ENCODE data around the gene EIF4G3. TPM values are rescaled to one million over a fixed set of nuclear protein-coding genes. Genes with fewer than 3 reads are reported as not detected.

Gene EIF4G3
- polyA plus RNA-seq, 4 donors, result 10.8 to 32.1 (median 20.1) TPM

- Histone ChIP-seq H3K4me1 (ENCODE audit: control insufficient read depth in 3 of 3, insufficient read depth in 2 of 3, low read depth in 1 of 3, low read length in 2 of 3) (no peaks in the 10 kb centered on the region), H3K27me3 (ENCODE audit: control insufficient read depth in 3 of 3, insufficient read depth in 3 of 3, low read length in 3 of 3) (no peaks in the 10 kb centered on the region), H3K36me3 (ENCODE audit: control insufficient read depth in 3 of 3, insufficient read depth in 2 of 3, low read depth in 1 of 3, low read length in 3 of 3) (peaks cover 3 to 54% (median 3%) of the 10 kb centered on the region in 3 donors), H3K4me3 (ENCODE audit: low read depth in 1 of 3, low read length in 3 of 3) (no peak overlapping the region), H3K9me3 (ENCODE audit: control insufficient read depth in 2 of 2, insufficient read depth in 1 of 2, low read depth in 1 of 2, low read length in 1 of 2) (no peaks in the 10 kb centered on the region), H3K27ac (ENCODE audit: low read depth in 1 of 3, low read length in 2 of 3) (no peak overlapping the region)
- FAIRE-seq (no peak), DNase-seq (no peak)
- 77 to 100% (median 90%) methylated on average over 1 of the region's 1 CpG for WGBS, 3 donors
These were observed 11.1 kb downstream of the EIF4G3 start for GRCh38 chr1:21165646-21166045.

- 87 to 97% (median 91%) methylated on average over 2 of the region's 2 CpGs for WGBS, 3 donors
- Histone ChIP-seq H3K27ac (ENCODE audit: low read depth in 1 of 3, low read length in 2 of 3) (no peak overlapping the region), H3K4me3 (ENCODE audit: low read depth in 1 of 3, low read length in 3 of 3) (no peak overlapping the region), H3K27me3 (ENCODE audit: control insufficient read depth in 3 of 3, insufficient read depth in 3 of 3, low read length in 3 of 3) (no peaks in the 10 kb centered on the region), H3K4me1 (ENCODE audit: control insufficient read depth in 3 of 3, insufficient read depth in 2 of 3, low read depth in 1 of 3, low read length in 2 of 3) (no peaks in the 10 kb centered on the region), H3K9me3 (ENCODE audit: control insufficient read depth in 2 of 2, insufficient read depth in 1 of 2, low read depth in 1 of 2, low read length in 1 of 2) (no peaks in the 10 kb centered on the region), H3K36me3 (ENCODE audit: control insufficient read depth in 3 of 3, insufficient read depth in 2 of 3, low read depth in 1 of 3, low read length in 3 of 3) (peaks cover 3 to 50% (median 3%) of the 10 kb centered on the region in 3 donors)
- DNase-seq, result no peak
- FAIRE-seq, result no peak
These were observed 11.6 kb downstream of the EIF4G3 start for GRCh38 chr1:21165076-21165475.

DNA sequence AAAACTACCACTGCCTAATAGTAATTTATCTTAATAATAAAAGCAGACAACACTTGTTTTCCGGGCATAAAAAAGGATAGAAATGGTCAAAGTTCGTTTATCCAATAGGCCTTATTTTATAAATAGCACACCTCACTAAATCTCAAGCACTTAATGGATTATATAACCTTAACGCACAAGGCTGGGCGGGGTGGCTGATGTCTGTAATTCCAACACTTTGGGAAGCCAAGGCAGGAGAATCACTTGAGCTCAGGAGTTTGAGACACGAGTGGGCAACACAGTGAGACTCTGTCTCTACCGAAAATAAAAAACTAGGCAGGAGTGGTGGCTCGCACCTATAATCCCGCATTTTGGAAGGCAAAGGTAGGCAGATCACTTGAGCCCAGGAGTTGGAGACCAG lies 12.4 kb downstream of the EIF4G3 start:
- Histone ChIP-seq H3K9me3 (ENCODE audit: control insufficient read depth in 2 of 2, insufficient read depth in 1 of 2, low read depth in 1 of 2, low read length in 1 of 2) (no peaks in the 10 kb centered on the region), H3K27ac (ENCODE audit: low read depth in 1 of 3, low read length in 2 of 3) (no peak overlapping the region), H3K4me3 (ENCODE audit: low read depth in 1 of 3, low read length in 3 of 3) (no peak overlapping the region), H3K27me3 (ENCODE audit: control insufficient read depth in 3 of 3, insufficient read depth in 3 of 3, low read length in 3 of 3) (no peaks in the 10 kb centered on the region), H3K36me3 (ENCODE audit: control insufficient read depth in 3 of 3, insufficient read depth in 2 of 3, low read depth in 1 of 3, low read length in 3 of 3) (peaks cover 3 to 54% (median 3%) of the 10 kb centered on the region in 3 donors), H3K4me1 (ENCODE audit: control insufficient read depth in 3 of 3, insufficient read depth in 2 of 3, low read depth in 1 of 3, low read length in 2 of 3) (no peaks in the 10 kb centered on the region)
- FAIRE-seq (no peak), DNase-seq (no peak)
- 73 to 81% (median 77%) methylated on average over 8 of the region's 8 CpGs for WGBS, 3 donors

GRCh38 chr1:21162740-21163464 lies 13.8 kb downstream of the EIF4G3 start:
- no peak for DNase-seq
- H3K4me3 ChIP-seq (ENCODE audit: low read depth in 1 of 3, low read length in 3 of 3), result no peak overlapping the region
- H3K9me3 ChIP-seq (ENCODE audit: control insufficient read depth in 2 of 2, insufficient read depth in 1 of 2, low read depth in 1 of 2, low read length in 1 of 2), result no peaks in the 10 kb centered on the region
- no peaks in the 10 kb centered on the region for H3K4me1 ChIP-seq (ENCODE audit: control insufficient read depth in 3 of 3, insufficient read depth in 2 of 3, low read depth in 1 of 3, low read length in 2 of 3)
- FAIRE-seq, result no peak
- H3K27me3 ChIP-seq (ENCODE audit: control insufficient read depth in 3 of 3, insufficient read depth in 3 of 3, low read length in 3 of 3), result no peaks in the 10 kb centered on the region
- H3K36me3 ChIP-seq (ENCODE audit: control insufficient read depth in 3 of 3, insufficient read depth in 2 of 3, low read depth in 1 of 3, low read length in 3 of 3), result peaks cover 3 to 49% (median 3%) of the 10 kb centered on the region in 3 donors
- no peak overlapping the region for H3K27ac ChIP-seq (ENCODE audit: low read depth in 1 of 3, low read length in 2 of 3)

DNA sequence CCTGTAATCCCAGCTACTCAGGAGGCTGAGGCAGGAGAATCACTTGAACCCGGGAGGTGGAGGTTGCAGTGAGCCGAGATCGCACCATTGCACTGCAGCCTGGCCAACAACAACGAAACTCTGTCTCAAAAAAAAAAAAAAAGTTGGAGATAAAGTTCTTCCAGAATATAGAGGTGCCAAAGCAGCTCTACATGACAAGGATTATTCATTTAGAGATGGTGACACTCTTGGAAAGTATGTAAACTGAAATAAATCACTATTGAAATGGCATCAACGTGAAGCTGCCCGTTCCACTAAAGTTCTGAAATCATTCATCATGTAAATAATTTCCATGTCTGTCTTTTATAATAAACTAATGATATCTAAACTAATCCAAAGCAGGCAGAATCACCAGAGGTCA lies 14.9 kb downstream of the EIF4G3 start:
- peaks cover 3 to 42% (median 3%) of the 10 kb centered on the region in 3 donors for H3K36me3 ChIP-seq (ENCODE audit: control insufficient read depth in 3 of 3, insufficient read depth in 2 of 3, low read depth in 1 of 3, low read length in 3 of 3)
- no peak overlapping the region for H3K27ac ChIP-seq (ENCODE audit: low read depth in 1 of 3, low read length in 2 of 3)
- no peaks in the 10 kb centered on the region for H3K9me3 ChIP-seq (ENCODE audit: control insufficient read depth in 2 of 2, insufficient read depth in 1 of 2, low read depth in 1 of 2, low read length in 1 of 2)
- 83 to 92% (median 92%) methylated on average over 6 of the region's 6 CpGs for whole genome bisulfite sequencing, 3 donors
- FAIRE-seq, result no peak
- H3K4me3 ChIP-seq (ENCODE audit: low read depth in 1 of 3, low read length in 3 of 3), result no peak overlapping the region
- H3K4me1 ChIP-seq (ENCODE audit: control insufficient read depth in 3 of 3, insufficient read depth in 2 of 3, low read depth in 1 of 3, low read length in 2 of 3), result no peaks in the 10 kb centered on the region
- no peaks in the 10 kb centered on the region for H3K27me3 ChIP-seq (ENCODE audit: control insufficient read depth in 3 of 3, insufficient read depth in 3 of 3, low read length in 3 of 3)
- DNase-seq, result no peak

DNA sequence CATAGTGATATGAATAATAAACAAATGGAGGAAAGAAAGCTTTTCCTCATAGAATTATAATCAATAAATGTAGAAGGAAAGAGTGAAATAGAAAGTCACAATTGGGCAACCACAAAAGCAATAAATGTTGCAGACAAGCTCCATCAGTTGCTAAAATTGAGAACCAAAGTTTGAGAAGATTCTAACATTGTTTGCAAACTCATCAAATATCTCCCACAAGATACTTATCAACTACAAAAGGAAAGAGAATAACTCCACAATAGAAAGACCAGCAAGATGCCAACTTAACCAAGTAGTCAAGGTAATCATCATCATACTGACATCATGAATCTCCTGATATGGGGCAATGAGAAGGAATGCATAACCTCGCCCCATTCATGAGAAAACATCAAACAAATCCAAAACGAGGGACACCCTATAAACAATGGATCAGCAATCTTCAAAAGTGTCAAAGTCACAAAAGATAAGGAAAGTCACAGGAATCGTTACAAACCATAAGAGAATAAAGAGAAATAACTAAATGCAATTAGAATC lies 16.4 kb downstream of the EIF4G3 start:
- WGBS, 3 donors, result 51 to 70% (median 58%) methylated on average over 3 of the region's 3 CpGs
- Histone ChIP-seq H3K27ac (ENCODE audit: low read depth in 1 of 3, low read length in 2 of 3) (no peak overlapping the region), H3K36me3 (ENCODE audit: control insufficient read depth in 3 of 3, insufficient read depth in 2 of 3, low read depth in 1 of 3, low read length in 3 of 3) (peaks cover 0 to 35% (median 0%) of the 10 kb centered on the region in 3 donors), H3K27me3 (ENCODE audit: control insufficient read depth in 3 of 3, insufficient read depth in 3 of 3, low read length in 3 of 3) (no peaks in the 10 kb centered on the region), H3K4me3 (ENCODE audit: low read depth in 1 of 3, low read length in 3 of 3) (no peak overlapping the region), H3K4me1 (ENCODE audit: control insufficient read depth in 3 of 3, insufficient read depth in 2 of 3, low read depth in 1 of 3, low read length in 2 of 3) (no peaks in the 10 kb centered on the region), H3K9me3 (ENCODE audit: control insufficient read depth in 2 of 2, insufficient read depth in 1 of 2, low read depth in 1 of 2, low read length in 1 of 2) (no peaks in the 10 kb centered on the region)
- FAIRE-seq (no peak), DNase-seq (no peak)

GRCh38 chr1:21157868-21158267 lies 18.8 kb downstream of the EIF4G3 start:
- Histone ChIP-seq H3K4me1 (ENCODE audit: control insufficient read depth in 3 of 3, insufficient read depth in 2 of 3, low read depth in 1 of 3, low read length in 2 of 3) (no peaks in the 10 kb centered on the region), H3K27ac (ENCODE audit: low read depth in 1 of 3, low read length in 2 of 3) (no peak overlapping the region), H3K4me3 (ENCODE audit: low read depth in 1 of 3, low read length in 3 of 3) (no peak overlapping the region), H3K36me3 (ENCODE audit: control insufficient read depth in 3 of 3, insufficient read depth in 2 of 3, low read depth in 1 of 3, low read length in 3 of 3) (peaks cover 0 to 33% (median 0%) of the 10 kb centered on the region in 3 donors), H3K27me3 (ENCODE audit: control insufficient read depth in 3 of 3, insufficient read depth in 3 of 3, low read length in 3 of 3) (no peaks in the 10 kb centered on the region), H3K9me3 (ENCODE audit: control insufficient read depth in 2 of 2, insufficient read depth in 1 of 2, low read depth in 1 of 2, low read length in 1 of 2) (no peaks in the 10 kb centered on the region)
- FAIRE-seq (no peak), DNase-seq (no peak)
- WGBS, 3 donors, result 65 to 80% (median 65%) methylated on average over 3 of the region's 3 CpGs

GRCh38 chr1:21157054-21157453 lies 19.6 kb downstream of the EIF4G3 start:
- 80 to 91% (median 91%) methylated on average over 3 of the region's 3 CpGs for WGBS, 3 donors
- Histone ChIP-seq H3K4me3 (ENCODE audit: low read depth in 1 of 3, low read length in 3 of 3) (no peak overlapping the region), H3K4me1 (ENCODE audit: control insufficient read depth in 3 of 3, insufficient read depth in 2 of 3, low read depth in 1 of 3, low read length in 2 of 3) (no peaks in the 10 kb centered on the region), H3K27me3 (ENCODE audit: control insufficient read depth in 3 of 3, insufficient read depth in 3 of 3, low read length in 3 of 3) (no peaks in the 10 kb centered on the region), H3K27ac (ENCODE audit: low read depth in 1 of 3, low read length in 2 of 3) (no peak overlapping the region), H3K36me3 (ENCODE audit: control insufficient read depth in 3 of 3, insufficient read depth in 2 of 3, low read depth in 1 of 3, low read length in 3 of 3) (peaks cover 0 to 28% (median 0%) of the 10 kb centered on the region in 3 donors), H3K9me3 (ENCODE audit: control insufficient read depth in 2 of 2, insufficient read depth in 1 of 2, low read depth in 1 of 2, low read length in 1 of 2) (no peaks in the 10 kb centered on the region)
- FAIRE-seq, result no peak
- DNase-seq, result no peak

DNA sequence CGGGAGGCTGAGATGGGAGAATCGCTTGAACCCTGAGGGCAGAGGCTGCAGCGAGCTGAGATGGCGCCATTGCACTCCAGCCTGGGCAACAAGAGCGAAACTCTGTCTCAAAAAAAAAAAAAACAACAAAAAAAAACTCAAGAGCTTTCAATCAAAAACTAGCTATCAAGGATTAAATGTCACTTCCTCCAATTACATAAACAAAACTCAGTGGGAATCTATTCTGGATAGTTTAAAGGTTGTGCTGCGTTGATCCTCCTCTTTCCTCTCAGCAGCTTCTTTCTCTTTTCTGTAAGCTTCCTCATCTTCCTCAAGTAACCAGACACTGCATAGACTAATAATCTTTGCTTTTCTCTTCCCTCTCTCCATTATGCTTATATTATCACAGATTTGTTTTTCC lies 20.7 kb downstream of the EIF4G3 start:
- FAIRE-seq (no peak), DNase-seq (no peak)
- Histone ChIP-seq H3K36me3 (ENCODE audit: control insufficient read depth in 3 of 3, insufficient read depth in 2 of 3, low read depth in 1 of 3, low read length in 3 of 3) (peaks cover 0 to 22% (median 0%) of the 10 kb centered on the region in 3 donors), H3K4me3 (ENCODE audit: low read depth in 1 of 3, low read length in 3 of 3) (no peak overlapping the region), H3K9me3 (ENCODE audit: control insufficient read depth in 2 of 2, insufficient read depth in 1 of 2, low read depth in 1 of 2, low read length in 1 of 2) (no peaks in the 10 kb centered on the region), H3K27ac (ENCODE audit: low read depth in 1 of 3, low read length in 2 of 3) (no peak overlapping the region), H3K27me3 (ENCODE audit: control insufficient read depth in 3 of 3, insufficient read depth in 3 of 3, low read length in 3 of 3) (no peaks in the 10 kb centered on the region), H3K4me1 (ENCODE audit: control insufficient read depth in 3 of 3, insufficient read depth in 2 of 3, low read depth in 1 of 3, low read length in 2 of 3) (no peaks in the 10 kb centered on the region)
- 88 to 91% (median 89%) methylated on average over 6 of the region's 6 CpGs for WGBS, 3 donors

All from small intestine (tissue), 7 donors.